A549 (cell line): Measurements from ENCODE around the gene AP1M1.

Experiments
- CHD2 ChIP-seq: fragments of 150-350 bp; IDR thresholded peaks from 2 replicates; pipeline ENCODE4 v1.6.1; 2014; ENCODE audit warnings: low read length; ENCODE audit not compliant: partially characterized antibody
- CTCF ChIP-seq: fragments of >200 bp; sonication (Bioruptor Twin); formaldehyde crosslinking; IDR thresholded peaks from 3 replicates; pipeline ENCODE4 v1.5.1; 2016
- MAFK ChIP-seq: fragments of 450-650 bp; IDR thresholded peaks from 2 replicates; pipeline ENCODE4 v1.6.1; 2014; ENCODE audit not compliant: partially characterized antibody
- MAZ ChIP-seq: fragments of 150-350 bp; IDR thresholded peaks from 2 replicates; pipeline ENCODE4 v1.6.1; 2014; ENCODE audit warnings: antibody characterized with exemption, low read depth, low read length, borderline replicate concordance
- MYC ChIP-seq: IDR thresholded peaks from 2 replicates; pipeline ENCODE4 v1.6.1; 2012; ENCODE audit warnings: mild to moderate bottlenecking, inconsistent platforms, low read length, improper control_type of control experiment, borderline replicate concordance
- POLR2A ChIP-seq: IDR thresholded peaks from 2 replicates; pipeline ENCODE4 v1.6.1; 2012; ENCODE audit warnings: mild to moderate bottlenecking, low read length
- RAD21 ChIP-seq, 2 experiments: fragments of >200 bp in 1 of 2; sonication (Bioruptor Twin) in 1 of 2; formaldehyde crosslinking in 1 of 2; IDR thresholded peaks in 1 of 2; conservative IDR thresholded peaks in 1 of 2; 2 replicates in 1 of 2; 3 replicates in 1 of 2; pipeline ENCODE4 v1.6.1; 2012 to 2018; ENCODE audit warnings: inconsistent platforms in 1 of 2
- RCOR1 ChIP-seq: fragments of 150-350 bp; IDR thresholded peaks from 2 replicates; pipeline ENCODE4 v1.6.1; 2014; ENCODE audit warnings: antibody characterized with exemption, low read length, low read depth
- USF2 ChIP-seq: fragments of 450-650 bp; IDR thresholded peaks from 2 replicates; pipeline ENCODE4 v1.6.1; 2014; ENCODE audit warnings: antibody characterized with exemption

- TF ChIP-seq MAZ = no peak
- TF ChIP-seq USF2 = no peak
- no peak for TF ChIP-seq CTCF
- TF ChIP-seq MAFK = no peak
- no peak for TF ChIP-seq CHD2
- TF ChIP-seq RAD21 (conservative IDR thresholded peaks at IDR 0.05 in 1 of 2, IDR thresholded peaks at IDR 0.05 in 1 of 2) = no peak
- TF ChIP-seq RCOR1 = no peak
- no peak for TF ChIP-seq MYC
- TF ChIP-seq POLR2A = no peak
Measured at GRCh38 chr19:16234552-16235445, 37.1 kb downstream of the AP1M1 start.
